H1 (cell line): ENCODE results near the gene PRKAB2.

Experiments
- CBX5 ChIP-seq: fragments of 300-800, 300-1000 bp; sonication (generic); IDR thresholded peaks from 2 replicates; pipeline ENCODE4 v1.7.1; 2016; ENCODE audit warnings: antibody characterized with exemption, low read length, low read depth
- CTCF ChIP-seq, 3 experiments: IDR thresholded peaks; 1 replicate in 2 of 3; 2 replicates in 1 of 3; pipeline versions ENCODE4 v1.5.1 to v1.6.1; 2011; ENCODE audit warnings: low read length in 3 of 3, mild to moderate bottlenecking in 3 of 3, inconsistent platforms in 2 of 3, low read depth in 1 of 3, moderate library complexity in 1 of 3; ENCODE audit not compliant: insufficient read depth in 1 of 3; ENCODE audit errors: control extremely low read depth in 1 of 3
- EP300 ChIP-seq, 2 experiments: IDR thresholded peaks; 1 replicate in 1 of 2; 2 replicates in 1 of 2; pipeline ENCODE4 v1.6.1; 2011 to 2012; ENCODE audit warnings: low read depth in 2 of 2, low read length in 2 of 2, mild to moderate bottlenecking in 2 of 2, borderline replicate concordance in 1 of 2, inconsistent platforms in 1 of 2, moderate library complexity in 1 of 2
- POLR2A ChIP-seq, 2 experiments: IDR thresholded peaks; 1 replicate in 1 of 2; 2 replicates in 1 of 2; pipeline ENCODE4 v1.6.1; 2011; ENCODE audit warnings: low read depth in 2 of 2, low read length in 2 of 2, mild to moderate bottlenecking in 2 of 2; ENCODE audit errors: control extremely low read depth in 1 of 2
- TAF1 ChIP-seq: IDR thresholded peaks from 2 replicates; pipeline ENCODE4 v1.6.1; 2011; ENCODE audit warnings: mild to moderate bottlenecking, low read depth, low read length
- TF ChIP-seq, protein P1 (sequence below): IDR thresholded peaks from 2 replicates; pipeline ENCODE4 v1.6.1; 2012; ENCODE audit warnings: inconsistent platforms

- TF ChIP-seq POLR2A (IDR thresholded peaks at IDR 0.05; ENCODE audit: control extremely low read depth in 1 of 2, low read depth in 2 of 2, low read length in 2 of 2) (no peak), CBX5 (no peak), CTCF (IDR thresholded peaks at IDR 0.05; ENCODE audit: control extremely low read depth in 1 of 3, insufficient read depth in 1 of 3, low read depth in 1 of 3, low read length in 3 of 3) (no peak), TAF1 (no peak), EP300 (IDR thresholded peaks at IDR 0.05; ENCODE audit: borderline replicate concordance in 1 of 2, low read depth in 2 of 2, low read length in 2 of 2) (no peak)
- TF ChIP-seq, protein P1, sequence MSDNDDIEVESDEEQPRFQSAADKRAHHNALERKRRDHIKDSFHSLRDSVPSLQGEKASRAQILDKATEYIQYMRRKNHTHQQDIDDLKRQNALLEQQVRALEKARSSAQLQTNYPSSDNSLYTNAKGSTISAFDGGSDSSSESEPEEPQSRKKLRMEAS, result no peak
Measured at GRCh38 chr1:147105909-147106308, 66.4 kb downstream of the PRKAB2 start.
